Dedifferentiated amniotic fluid mesenchymal stem cell (primary cell): Measurements from ENCODE around the gene CDC42BPB.
"Not testable (repeated sequence)": the region's sequence is repeated elsewhere in the genome, so short reads cannot be mapped to it uniquely, and the experiment has no call there.

Experiments
- DNase-seq: peaks from one replicate; pipeline ENCODE4 v3.0.0-alpha.2; 2016; ENCODE audit errors: extremely low spot score

The CDC42BPB gene

DNA sequence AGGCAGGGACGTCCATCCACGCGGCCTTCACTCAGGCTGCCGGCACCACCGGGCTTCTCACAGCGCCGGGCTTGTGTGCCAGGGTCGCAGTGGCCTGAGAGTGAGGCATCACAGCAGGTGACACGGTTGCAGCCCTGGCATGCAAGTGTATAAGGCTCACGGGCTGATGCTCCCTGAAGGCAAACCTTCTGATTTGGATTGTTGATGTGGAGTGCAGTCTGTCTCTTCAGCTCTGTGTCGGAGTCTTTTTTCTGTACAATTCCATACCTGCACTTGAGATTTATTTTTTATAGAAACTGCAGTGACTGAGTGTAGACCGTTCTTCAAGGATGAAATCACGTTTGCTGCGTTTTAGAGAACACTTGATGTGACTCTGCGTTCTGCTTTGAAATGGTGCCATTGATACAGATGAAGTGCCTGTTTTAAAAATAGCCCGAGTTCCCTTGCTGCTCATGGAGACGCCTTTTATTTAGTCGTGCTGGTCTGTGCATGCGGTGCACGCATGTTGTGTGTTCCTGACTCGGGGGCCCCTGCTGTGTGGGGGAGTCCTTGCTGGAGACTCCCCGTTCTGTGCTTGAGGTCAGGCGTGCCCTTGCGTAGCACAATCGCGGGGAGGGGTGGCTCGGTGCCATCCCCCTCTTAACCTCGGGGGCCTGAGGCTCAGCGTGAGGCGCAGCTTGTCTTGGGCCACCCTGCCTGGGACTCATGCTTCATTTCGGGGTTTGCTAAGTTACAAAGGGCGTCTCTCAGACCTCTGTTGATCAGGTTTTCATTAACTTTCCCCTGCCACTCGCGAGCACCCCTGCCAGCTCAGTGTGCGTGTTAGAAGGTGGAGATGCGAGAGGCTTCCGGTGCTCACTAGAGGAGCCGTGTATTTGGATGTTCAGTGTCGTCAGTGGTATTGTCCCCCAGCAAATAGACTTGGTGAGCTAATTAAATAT is 156.4 kb downstream of the CDC42BPB start:
- DNase-seq, result no peak

DNA sequence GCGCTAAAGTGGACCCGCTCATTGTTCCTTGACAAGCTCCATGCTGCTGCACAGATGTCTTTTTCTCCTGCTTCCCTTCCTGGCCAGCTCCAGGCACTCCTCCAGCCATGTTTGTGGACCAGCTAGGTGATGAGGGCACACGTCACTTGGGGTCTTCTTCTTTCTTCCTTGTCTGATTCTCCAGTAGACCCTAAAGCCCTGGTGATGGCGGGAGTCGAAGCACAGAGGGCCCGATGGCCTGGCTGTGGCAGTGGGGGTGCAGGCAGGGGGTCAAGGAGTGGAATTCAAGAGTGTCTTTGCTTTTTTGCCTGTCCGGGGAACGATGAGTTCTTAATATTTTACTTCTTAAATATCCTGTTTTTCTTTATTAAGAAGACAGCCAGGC is 157.8 kb downstream of the CDC42BPB start:
- no peak for DNase-seq

DNA sequence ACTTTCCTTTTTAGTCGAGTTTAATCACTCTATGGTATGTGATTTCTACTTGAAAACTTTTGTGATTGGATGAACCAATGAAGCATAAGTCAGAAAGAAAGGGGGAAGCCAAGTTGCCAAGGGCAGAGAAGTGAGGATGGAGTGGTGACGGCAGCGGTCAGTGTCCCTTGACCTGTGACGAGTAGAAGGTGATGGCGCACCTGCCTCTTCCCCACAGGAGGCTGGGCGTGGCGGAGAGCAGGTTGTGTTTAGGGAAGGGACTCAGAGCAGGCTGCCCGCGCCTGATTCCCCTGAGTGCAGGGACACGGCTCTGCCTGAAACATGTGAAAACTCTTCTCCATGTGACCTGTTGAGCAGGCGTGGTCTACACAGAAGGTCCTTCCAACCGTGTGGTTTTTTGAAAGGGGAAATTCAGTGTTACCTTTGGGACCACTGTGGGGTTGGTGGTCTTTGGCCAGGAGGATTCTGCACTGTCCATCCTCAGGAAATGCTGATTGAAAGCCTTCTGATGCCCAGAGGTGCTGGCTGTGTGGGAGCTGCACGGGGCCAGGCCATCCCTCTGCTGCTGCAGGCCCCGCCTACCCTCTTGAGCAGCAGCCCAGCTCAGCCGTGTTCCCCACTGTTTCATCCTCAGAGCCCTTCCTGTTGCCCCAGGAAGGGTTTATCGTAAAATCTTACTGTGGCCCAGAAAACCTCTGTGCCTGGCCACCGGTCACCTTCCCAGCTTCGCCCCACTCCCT is 158.4 kb downstream of the CDC42BPB start:
- DNase-seq, result no peak

DNA sequence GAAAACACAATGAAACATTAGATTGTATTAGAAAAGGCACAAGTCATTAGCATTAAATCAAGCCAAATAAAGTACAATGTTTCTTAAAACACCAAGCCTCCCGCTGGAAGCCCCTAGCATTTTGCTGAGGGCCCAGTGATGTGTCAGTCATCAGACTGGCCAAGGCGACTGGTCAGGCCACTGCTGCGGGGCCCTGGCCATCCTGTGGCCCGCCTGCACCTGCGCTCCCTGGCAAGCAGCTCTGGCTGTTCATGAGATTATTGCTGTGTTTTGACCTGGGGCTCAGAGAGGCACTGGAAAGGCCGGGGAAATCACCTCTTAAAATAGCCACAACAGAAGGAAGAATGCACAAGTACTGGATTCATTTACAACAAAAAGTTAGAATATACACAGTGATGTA is 159.1 kb downstream of the CDC42BPB start:
- no peak for DNase-seq

DNA sequence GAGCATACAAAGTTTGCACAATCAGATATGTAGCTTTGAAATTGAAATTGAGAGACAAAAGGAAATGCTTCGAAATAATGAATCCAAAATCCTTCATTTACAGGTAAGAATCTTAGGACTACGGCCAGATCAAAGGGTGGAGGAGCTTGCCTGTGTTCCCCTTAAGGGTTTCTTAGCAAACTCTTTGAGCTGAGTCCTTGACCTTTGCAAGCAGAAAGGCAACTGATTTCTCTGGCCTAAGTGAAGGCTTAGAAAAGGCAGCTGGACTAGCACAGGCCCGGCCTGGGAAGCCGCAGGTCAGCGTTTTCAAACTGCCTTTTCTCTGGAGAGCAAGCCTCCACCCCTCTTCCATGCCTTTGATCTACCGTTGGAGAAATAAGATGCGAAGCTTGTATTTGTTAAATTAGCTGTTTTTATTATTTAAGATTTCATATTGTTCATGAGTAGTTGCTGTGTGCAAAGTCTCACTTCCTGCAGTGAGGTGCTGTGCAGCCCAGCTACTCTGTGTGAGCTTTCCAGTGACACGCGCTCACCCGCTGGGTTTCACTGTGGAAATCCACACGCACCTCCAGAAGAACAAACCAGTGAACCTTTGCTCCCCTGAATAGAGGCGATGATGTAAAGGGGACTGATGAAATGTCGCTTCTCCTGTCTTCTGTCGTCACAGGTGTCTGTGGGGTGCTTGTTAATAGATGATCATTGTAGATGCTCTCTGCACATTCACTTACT is 159.9 kb downstream of the CDC42BPB start:
- no peak for DNase-seq

DNA sequence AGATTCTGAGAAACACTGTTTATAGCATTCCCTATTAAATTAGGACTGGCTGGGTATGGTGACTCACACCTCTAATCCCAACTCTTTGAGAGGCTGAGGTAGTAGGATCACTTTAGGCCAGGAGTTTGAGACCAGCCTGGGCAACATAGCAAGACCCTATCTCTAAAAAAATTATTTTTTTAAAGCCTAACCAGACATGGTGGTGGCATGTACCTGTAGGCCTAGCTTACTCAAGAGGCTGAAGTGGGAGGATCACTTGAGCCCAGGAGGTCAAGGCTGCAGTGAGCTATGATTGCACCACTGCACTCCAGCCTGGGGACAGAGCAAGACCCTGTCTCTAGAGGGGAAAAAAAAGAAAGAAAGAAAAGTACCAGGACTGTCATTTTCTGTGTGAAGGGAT is 160.6 kb downstream of the CDC42BPB start:
- not testable (repeated sequence) for DNase-seq

DNA sequence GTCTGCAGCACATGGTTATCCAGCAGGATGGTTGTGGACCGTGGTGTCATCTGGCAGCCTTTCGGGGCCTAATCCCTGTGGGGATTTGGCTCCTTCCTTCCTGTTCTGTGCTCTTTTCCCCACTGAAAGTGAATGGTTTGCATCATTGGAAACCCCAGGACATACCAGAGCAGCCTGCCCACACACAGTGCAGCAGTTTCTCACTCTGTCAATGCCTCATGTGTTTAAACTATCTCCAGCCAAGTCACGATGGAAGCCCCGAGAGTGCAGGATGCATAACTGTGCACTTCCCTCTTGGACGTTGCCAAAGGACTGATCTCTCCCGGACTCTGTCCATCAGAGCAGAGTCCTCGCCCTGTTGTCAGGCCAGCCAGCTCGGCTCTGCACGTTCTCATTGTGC is 163.9 kb downstream of the CDC42BPB start:
- peak; percentile 51 for DNase-seq

DNA sequence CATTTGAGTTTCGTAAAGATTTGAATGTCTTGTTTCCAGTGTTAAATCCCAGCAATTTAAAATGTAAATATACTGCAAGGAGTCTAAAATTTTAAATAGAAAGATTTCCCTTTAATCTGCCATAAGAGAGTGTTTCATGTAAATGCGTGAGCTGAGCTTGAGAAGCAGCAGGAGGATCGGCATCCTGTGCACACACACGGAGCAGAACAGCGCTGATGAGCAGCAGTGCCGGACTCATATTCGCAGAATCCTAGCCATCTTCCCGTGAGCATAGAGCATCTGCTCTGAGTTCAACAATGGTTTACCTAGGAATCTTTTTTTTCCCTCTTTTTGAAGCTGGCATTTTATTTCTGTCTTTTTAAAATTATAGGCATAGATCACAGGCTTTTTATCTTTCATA is 164.7 kb downstream of the CDC42BPB start:
- DNase-seq, result no peak

DNA sequence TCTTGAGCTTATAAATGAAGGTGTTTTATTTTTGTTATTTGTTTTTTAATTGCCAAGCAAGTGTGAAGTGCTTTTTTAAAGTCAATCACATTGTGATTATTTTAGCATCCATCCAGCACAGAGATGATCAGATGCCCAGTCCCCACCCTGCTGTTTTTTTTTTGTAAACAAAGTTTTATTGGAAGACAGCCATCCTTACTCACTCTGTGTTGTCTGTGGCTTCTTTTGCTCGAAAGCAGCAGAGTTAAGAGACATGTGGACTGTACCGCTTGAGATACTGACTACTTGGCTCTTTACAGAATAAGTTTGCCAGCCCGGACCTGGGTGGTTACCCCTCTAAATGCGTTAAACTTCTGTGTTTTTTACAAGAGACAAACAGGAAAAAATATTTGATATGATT is 165.8 kb downstream of the CDC42BPB start:
- DNase-seq, result no peak

DNA sequence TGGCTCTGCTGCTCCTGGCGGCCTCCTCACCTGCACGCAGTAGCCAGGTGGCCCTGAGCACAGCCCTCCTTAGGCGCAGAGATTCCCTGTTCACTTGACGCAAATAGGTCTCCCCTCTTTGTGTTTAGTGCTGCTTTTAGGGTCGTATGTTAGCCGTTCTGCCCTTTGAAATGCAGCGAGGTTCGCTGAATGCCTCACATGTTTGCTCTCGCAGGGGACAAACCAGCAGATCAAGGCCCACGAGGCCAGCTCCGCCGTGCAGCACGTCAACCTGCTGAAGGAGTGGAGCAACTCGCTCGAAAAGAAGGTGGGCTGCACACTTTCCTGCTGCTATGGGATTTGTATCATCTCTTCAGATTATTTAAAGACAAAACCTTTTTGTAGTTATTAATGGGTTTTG is 166.2 kb downstream of the CDC42BPB start:
- no peak for DNase-seq

DNA sequence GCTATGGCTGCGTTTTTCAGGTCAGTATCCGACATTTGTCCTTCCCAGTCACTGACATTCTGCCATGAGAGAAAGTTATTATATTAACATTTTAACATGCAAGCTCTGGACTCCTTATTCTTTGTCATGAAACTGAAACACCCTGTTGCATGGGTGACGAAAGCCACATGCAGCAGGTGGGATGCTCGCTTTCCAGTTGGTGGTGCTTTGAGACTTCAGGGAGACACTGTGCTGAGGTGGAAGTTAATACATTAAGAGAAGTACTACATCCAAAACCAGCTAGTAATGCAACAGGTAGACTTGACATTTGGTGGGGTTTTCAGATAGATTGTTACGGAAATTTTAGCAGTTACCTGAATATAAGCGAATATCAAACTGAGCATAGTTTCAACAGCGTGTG is 167.7 kb downstream of the CDC42BPB start:
- no peak for DNase-seq

DNA sequence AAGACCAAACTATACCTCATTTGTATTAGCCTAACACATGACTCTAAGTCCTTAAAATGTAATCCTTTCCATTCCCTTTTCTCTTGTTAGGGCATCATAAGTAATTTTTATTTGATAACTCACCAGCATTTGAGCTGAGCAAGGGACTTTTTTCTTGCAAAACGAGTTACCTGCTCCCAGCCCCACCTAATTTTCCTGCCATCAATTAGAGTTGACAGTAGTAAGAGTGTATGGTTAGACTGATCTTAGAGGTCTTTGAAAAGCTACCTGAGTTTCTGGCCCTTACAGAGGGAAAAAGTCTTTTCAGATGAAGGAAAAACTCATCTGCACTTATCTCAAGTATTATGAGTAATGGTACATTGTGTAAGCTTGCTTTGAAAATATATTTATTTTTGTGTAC is 168.6 kb downstream of the CDC42BPB start:
- no peak for DNase-seq

DNA sequence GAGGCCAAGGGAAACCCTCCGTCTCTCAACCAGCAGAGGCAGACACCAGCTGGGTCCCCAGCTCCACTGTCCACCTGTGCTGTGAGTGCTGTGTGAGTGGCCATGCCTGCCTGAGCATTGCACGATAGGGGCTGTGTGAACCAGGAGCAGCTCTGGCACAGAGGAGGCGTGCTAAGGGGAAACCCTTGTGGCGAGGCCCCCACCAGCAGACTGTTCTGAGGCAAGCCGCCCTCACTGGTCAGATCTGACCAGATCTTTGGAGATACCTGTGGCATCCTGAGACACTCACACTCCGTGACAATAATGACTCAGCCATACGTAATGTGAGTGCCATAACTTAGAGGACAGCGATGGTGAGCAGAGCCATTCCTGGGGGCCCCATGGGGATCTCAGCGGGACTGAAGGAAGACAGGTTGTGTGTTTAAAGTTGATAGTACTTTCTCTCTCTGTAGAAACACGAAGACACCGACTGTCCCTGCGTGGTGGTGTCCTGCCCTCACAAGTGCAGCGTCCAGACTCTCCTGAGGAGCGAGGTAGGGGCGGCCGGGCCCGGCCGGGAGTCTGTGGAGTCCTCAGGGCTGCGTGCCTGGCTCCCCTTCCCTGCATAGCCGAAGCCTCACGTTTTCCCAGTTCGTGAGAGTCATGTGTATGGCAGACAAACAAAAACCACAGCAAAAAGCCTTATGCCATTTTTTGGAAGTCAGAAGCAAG is 171.5 kb downstream of the CDC42BPB start:
- no peak for DNase-seq

DNA sequence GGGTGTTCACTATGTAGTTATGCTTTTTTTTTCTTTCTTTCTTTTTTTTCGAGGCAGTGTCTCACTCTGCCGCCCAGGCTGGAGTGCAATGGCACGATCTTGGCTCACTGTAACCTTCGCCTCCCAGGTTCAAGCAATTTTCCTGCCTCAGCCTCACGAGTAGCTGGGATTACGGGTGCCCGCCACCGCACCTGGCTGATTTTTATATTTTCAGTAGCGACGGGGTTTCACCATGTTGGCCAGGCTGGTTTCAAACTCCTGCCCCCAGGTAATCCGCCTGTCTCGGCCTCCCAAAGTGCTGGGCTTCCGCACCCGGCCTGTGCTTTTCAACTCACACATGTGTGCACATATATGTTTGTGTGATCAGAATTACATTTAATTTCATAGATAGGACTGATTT is 173.8 kb downstream of the CDC42BPB start:
- no peak for DNase-seq

DNA sequence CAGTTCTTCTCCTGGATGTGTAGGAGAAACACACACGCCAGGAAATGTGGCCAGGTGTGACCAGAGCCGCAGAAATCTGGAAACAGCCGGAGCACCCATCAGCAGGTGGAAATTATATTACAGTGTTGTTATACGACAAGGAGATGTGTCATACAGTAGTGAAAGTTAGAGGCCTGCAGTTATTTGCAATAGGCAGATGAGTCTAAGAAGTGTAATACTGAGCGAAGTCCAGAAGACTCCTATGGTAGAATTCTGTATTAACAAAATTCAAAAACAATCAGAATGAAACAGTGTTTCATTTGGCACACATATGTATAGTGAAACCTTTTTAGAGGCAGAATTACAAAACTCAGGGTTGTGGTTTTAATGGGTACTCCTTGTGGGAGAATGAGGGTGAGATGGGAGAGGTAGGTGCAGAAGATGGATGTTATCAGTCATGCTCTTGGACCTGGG is 174.2 kb downstream of the CDC42BPB start:
- DNase-seq, result no peak
